HEK293 (cell line): ENCODE data around the gene NME5.

Experiments
- CTCF ChIP-seq: fragments of 450-650 bp; formaldehyde crosslinking; IDR thresholded peaks from 2 replicates; pipeline ENCODE4 v1.5.1; 2016; ENCODE audit warnings: missing biosample characterization, missing genetic modification characterization
- HOXA7 ChIP-seq: sonication (generic); formaldehyde crosslinking; IDR thresholded peaks from 2 replicates; pipeline ENCODE4 v1.8.1; 2022; ENCODE audit warnings: missing genetic modification reagents, borderline replicate concordance
- KLF1 ChIP-seq: fragments of 450-650 bp; formaldehyde crosslinking; IDR thresholded peaks from 2 replicates; pipeline ENCODE4 v1.5.1; 2016; ENCODE audit warnings: missing biosample characterization, missing genetic modification characterization
- ZBTB8A ChIP-seq: fragments of 450-650 bp; formaldehyde crosslinking; IDR thresholded peaks from 2 replicates; pipeline ENCODE4 v1.5.1; 2016; ENCODE audit warnings: missing biosample characterization, missing genetic modification characterization
- ZFP3 ChIP-seq: fragments of 450-650 bp; formaldehyde crosslinking; IDR thresholded peaks from 2 replicates; pipeline ENCODE4 v1.5.1; 2016; ENCODE audit warnings: low read depth, missing biosample characterization, missing genetic modification characterization
- ZNF18 ChIP-seq: fragments of 450-650 bp; formaldehyde crosslinking; IDR thresholded peaks from 2 replicates; pipeline ENCODE4 v1.5.1; 2016; ENCODE audit warnings: missing biosample characterization, missing genetic modification characterization
- ZNF221 ChIP-seq: fragments of 450-650 bp; formaldehyde crosslinking; IDR thresholded peaks from 2 replicates; pipeline ENCODE4 v1.5.1; 2017; ENCODE audit warnings: missing biosample characterization, missing genetic modification characterization, borderline replicate concordance
- ZNF280D ChIP-seq: fragments of 450-650 bp; formaldehyde crosslinking; IDR thresholded peaks from 2 replicates; pipeline ENCODE4 v1.5.1; 2016; ENCODE audit warnings: missing biosample characterization, missing genetic modification characterization
- ZNF449 ChIP-seq: fragments of 450-650 bp; formaldehyde crosslinking; IDR thresholded peaks from 2 replicates; pipeline ENCODE4 v1.5.1; 2017; ENCODE audit warnings: missing biosample characterization, mild to moderate bottlenecking, missing genetic modification characterization, moderate library complexity
- ZNF510 ChIP-seq: fragments of 450-650 bp; formaldehyde crosslinking; IDR thresholded peaks from 2 replicates; pipeline ENCODE4 v1.5.1; 2018; ENCODE audit warnings: mild to moderate bottlenecking, missing genetic modification characterization, missing biosample characterization; ENCODE audit not compliant: insufficient replicate concordance
- ZNF529 ChIP-seq: fragments of 450-650 bp; formaldehyde crosslinking; IDR thresholded peaks from 2 replicates; pipeline ENCODE4 v1.5.1; 2017; ENCODE audit warnings: missing genetic modification characterization, missing biosample characterization; ENCODE audit not compliant: insufficient replicate concordance
- ZNF558 ChIP-seq: fragments of 450-650 bp; formaldehyde crosslinking; IDR thresholded peaks from 2 replicates; pipeline ENCODE4 v1.5.1; 2016; ENCODE audit warnings: missing biosample characterization, missing genetic modification characterization

- TF ChIP-seq CTCF (tag by site-specific recombination) = no peak
- no peak for TF ChIP-seq ZNF18
- no peak for TF ChIP-seq HOXA7
- no peak for TF ChIP-seq ZNF280D (tag by site-specific recombination)
- TF ChIP-seq ZNF558 (tag by site-specific recombination) = no peak
- TF ChIP-seq ZNF449 (tag by site-specific recombination) = no peak
- no peak for TF ChIP-seq ZBTB8A (tag by site-specific recombination)
- TF ChIP-seq ZNF221 (tag by site-specific recombination) = no peak
- no peak for TF ChIP-seq ZNF510 (tag by site-specific recombination)
- no peak for TF ChIP-seq KLF1 (tag by site-specific recombination)
- TF ChIP-seq ZNF529 (tag by site-specific recombination) = no peak
- TF ChIP-seq ZFP3 (tag by site-specific recombination) = no peak
Observed at GRCh38 chr5:138139781-138140090, 508 bp upstream of the NME5 start.
